GM21390 (cell line): Measurements from ENCODE around the gene PICALM.

Experiments used
- ATAC-seq: cut with Tn5 transposase; IDR thresholded peaks from one replicate; pipeline ENCODE4 v1.9.1; 2021; ENCODE audit not compliant: unreplicated experiment

The PICALM gene

GRCh38 chr11:86087256-86087655, 18.4 kb upstream of the PICALM start:
- ATAC-seq, result no peak

DNA sequence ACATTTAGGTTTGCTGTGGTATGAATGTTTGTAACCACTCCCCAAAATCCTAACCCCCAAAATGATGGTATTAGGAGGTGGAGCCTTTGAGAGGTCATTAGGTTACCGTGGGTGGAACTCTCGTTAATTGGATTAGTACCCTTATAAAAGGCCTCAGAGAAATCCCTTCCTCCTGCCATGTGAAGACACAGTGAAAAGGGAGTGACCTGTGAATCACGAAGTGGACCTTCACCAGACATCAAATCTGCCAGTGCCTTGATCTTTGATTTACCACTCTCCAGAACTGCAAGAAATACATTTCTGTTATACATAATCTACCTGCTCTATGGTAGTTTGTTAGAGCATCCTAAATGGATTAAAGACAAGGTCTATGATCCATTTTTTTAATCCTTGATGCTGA, 12.6 kb upstream of the PICALM start:
- no peak for ATAC-seq

- no peak for ATAC-seq
Observed at GRCh38 chr11:86079421-86079820, 10.5 kb upstream of the PICALM start.

GRCh38 chr11:86073948-86074347, 5.1 kb upstream of the PICALM start:
- no peak for ATAC-seq

- no peak for ATAC-seq
Observed at GRCh38 chr11:86072211-86072610, 3.3 kb upstream of the PICALM start.

DNA sequence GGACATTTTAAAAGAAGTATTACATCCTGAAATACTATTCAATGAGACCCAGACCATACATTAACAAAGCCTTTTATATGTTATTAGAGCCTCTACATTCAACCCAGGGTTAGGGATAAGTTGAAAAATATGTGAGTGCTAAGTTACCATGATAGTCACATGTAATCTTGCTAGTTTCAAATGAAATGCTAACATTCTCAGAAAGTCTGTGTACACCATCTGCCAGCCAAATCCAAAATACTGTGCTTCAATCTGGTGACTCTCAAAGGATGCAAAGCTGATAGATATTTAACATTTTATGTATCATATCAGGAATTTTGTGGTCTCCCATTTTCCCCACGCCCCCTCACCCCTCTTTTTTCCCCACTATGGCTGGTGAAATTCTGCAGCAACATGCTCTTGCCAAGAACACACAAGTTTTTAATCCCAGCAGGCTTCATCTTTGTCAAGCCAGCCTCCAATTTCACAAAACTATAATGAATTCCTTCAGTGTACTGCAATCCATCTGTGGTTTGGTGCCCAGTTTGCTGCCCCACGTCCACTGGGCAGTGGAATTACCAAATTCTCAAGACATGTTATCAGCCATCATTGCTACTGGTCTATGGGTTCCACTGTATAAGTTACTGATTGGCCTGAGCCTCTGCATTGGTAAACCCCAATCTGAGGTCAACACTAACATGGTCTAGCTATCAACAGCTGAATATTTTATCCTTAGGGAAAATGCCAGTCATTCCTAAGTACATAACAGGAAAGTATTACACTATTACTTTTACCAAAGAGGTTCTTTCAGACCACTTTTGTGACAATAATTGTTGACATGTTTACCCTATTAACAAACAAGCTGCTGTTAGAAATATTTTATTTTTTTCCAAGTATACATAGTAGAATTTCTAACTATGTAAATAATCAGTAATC, 1.5 kb upstream of the PICALM start:
- no peak for ATAC-seq

DNA sequence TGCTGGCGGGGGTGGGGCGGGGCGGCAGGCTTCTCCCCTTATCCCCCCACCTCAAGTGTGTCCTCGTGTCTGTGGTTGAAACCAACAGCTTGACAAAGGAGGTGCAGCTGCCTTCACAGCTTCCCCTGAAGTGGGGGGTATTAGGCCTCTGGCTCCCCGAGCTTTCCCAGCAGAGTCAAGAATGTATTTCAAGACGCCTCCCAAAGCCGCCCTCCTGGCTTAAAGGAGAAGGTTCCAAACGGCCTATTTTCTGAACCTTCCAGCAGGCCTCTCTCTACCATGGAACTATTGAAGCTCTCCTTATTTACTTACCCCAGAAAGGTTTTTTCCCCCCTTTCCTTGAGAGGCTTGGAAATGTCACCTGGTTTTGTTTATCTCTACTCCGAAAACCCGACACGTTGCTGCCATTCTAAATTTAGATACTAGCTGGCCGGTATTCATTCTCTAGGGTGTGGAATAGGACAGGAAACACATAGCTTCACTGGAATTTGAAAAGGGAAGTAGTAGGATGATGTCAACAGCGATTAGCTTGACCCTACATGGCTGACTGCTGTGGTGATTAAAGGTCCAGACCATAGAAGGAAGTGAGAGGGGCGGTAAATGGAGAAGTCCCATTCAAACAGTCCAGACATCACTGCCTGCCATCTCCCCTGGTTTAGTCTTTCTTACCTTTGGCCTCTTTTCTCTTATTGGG, 671 bp upstream of the PICALM start:
- ATAC-seq, result peak; percentile 31

DNA sequence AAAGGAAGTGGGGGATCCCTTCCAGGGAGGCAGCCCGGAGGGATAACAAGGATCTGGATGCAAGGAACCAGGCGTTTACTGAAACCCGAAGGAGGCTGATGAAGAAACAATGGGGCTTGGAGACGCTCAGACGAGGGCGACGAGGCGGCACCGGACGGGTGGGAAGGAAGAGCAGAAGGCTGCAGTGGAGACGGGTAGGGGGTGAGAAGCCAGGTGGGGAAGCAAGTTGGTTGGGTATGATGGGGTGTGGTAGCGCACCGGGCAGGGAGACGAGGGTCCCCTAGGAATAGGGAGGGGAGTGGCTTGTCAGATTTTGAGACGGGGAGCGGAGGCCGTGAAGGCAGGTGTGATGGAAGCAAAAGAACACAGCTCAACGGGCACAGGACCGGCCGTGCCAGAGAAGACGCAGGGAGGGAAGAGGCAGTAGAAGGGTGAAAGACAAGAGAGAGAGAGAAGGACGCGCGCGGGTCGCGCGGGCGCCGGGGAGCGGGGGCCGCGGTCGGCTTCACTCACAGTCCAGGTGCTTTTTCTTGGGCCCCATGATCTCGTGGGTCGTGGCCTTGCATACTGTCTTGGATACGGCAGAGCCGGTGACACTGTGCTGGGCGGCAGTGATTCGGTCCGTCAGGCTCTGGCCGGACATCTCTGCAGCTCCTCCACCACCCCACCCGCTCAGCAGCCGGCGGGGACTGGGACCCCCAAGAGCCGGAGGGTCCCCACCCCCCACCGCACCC, 579 bp downstream of the PICALM start:
- peak; percentile 3 for ATAC-seq

GRCh38 chr11:86067851-86068137, 1.1 kb downstream of the PICALM start:
- no peak for ATAC-seq

GRCh38 chr11:86067009-86067850, 1.7 kb downstream of the PICALM start:
- ATAC-seq, result no peak

DNA sequence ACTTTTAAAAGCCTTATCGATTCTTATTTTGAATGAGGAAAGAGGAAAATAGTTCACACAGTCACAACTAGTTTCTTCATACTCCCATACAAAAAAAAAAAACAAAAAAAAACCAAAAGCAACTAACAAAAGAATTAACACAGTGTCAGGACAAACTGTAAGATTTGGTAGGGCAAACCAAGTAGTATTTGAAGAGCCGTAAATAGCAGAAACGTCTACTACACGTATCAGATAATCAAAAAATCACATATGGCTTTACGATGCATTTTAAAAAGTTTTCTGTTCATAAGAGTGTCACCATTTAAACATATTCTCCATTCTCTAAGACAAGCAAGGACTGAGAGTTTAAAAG, 2.3 kb downstream of the PICALM start:
- no peak for ATAC-seq

- no peak for ATAC-seq
Observed at GRCh38 chr11:86066033-86066432, 2.9 kb downstream of the PICALM start.

- no peak for ATAC-seq
Observed at GRCh38 chr11:86064220-86064803, 4.6 kb downstream of the PICALM start.

DNA sequence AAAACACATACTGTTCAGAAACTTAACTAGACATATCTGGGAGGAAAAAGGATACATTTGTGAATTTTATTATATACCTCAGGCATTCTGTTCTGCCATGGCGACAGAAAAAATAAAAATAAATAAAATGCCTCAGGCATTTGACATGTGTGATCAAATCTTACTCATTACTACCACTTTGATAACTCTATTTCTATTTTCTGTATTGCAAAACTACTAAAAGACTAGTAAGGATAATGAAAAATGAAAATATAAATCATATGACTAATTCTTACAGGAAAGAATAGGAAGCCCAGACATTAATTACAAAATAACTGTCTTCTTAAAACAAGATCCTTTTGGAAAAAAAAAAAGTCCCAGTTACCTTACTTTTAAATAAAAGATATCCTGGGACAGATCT, 5.3 kb downstream of the PICALM start:
- ATAC-seq, result no peak

DNA sequence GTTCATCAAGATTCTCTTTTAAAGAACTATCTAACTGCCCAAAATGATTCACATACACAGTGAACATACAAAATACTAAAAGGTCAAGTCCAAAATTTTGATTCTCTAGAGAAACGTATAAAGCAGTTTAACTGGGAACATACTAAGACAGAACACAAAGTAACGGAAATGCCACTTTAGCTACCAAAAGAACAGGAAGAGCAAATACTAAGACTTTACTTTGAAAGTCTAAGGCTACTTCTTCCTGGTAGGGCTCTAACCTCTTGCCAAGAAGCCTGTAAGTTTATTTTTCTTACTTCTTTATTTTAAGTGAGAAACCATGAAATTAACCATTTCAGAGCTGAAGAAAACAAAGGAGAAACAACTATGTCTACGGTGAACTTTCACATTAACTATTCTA, 6.2 kb downstream of the PICALM start:
- no peak for ATAC-seq

GRCh38 chr11:86061483-86062205, 7.2 kb downstream of the PICALM start:
- ATAC-seq, result no peak

- ATAC-seq, result no peak
Observed at GRCh38 chr11:86060544-86060943, 8.3 kb downstream of the PICALM start.

DNA sequence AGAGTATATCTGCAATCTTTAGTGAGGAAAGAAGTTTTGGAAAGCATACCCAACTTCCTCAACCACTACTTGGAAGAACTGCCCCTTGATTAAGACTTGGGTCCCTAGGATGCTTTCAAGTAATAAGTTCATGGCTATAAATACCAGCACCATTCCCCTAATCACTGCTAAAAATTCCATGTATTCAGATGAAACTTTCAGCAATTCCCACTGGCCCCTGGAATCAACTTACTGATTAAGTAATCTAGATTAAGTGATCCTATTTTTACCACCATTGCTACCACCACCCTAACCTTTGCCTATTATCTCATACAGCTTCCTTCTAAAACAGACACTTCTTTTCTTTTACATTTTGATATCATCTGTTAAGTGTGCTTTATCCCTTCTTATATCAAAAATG, 10.5 kb downstream of the PICALM start:
- no peak for ATAC-seq

DNA sequence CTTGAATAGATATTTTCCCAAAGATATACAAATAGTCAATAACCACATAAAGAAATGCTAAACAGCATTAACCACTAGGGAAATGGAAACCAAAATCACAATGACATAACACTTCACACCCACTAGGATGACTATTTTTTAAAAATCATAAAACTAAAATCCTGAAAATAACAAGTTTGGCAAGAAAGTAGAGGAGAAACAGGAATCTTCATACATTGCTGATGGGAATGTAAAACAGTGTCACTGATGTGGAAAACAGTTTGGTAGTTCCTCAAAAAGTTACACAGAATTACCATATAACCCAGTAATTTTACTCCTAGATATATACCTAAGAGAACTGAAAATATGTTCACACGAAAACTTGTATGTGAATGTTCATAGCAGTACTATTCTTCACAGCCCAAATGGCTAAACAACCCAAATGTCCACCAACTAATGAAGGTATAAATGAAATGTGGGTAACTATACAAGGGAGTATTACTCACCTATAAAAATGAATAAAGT, 12.5 kb downstream of the PICALM start:
- no peak for ATAC-seq
